ENCODE results near the gene PPIF. TPM values are rescaled to one million over a fixed set of nuclear protein-coding genes. Genes with fewer than 3 reads are reported as not detected.

Gene PPIF
- total and polyA plus RNA-seq, 8 donors = 29.7 to 75.6 (median 31.0) TPM

DNA sequence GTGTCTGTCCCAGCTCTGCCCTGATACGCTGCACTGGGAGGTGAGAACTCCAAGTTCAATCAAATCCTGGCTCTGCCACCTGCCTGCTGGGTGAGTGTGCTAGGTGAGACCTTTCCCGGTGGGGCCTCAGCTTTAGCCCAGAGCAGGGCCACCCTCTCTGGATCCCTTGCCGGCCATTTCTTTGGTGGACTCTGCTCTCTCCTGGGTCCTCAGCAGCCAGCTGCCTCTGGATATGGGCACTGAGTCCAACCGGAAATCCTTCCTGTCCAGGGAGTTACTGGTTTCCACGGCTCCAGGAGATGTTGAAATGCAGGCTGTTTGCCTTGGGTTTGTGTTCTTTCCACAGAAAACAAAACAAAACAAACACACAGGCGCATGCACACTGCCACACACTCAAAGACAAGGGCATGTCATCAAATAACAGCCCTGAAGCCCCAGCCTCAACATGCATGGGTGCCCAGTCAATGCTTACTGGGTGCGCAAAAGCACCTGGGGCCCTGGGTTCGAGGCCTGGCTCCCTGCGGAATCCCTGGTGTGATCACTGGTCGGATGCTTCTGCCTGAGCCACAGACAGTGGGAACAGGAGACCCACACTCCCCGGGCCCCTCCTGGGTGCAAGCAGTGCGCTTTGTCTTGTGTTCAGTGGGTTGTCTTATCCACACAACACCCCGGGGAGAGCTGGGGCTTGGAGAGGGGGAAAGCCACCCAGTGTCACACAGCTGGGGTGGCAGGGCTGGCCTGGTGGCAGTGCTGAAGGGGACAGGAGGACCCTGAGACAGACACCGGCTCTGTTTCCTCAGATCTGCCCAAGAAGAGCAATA lies 33.1 kb downstream of the PPIF start:
- TF ChIP-seq CTCF (IDR thresholded peaks at IDR 0.05) = no peak
- no peak overlapping the region for H3K4me3 ChIP-seq
- peak; percentile 28 for ATAC-seq
- intact Hi-C loops (cut with DNase I) = no loop called here
- no peaks in the 10 kb centered on the region for H3K9me3 ChIP-seq
- H3K27me3 ChIP-seq = no peaks in the 10 kb centered on the region
- H3K27ac ChIP-seq = peak overlapping the region; percentile 35 to 53
- peaks cover 0 to 1% of the 10 kb centered on the region in 2 donors for H3K36me3 ChIP-seq
- peaks cover 10% of the 10 kb centered on the region in 2 donors for H3K4me1 ChIP-seq
- DNase-seq = peak in 3 of 4 donors; percentile 34 to 84 (median 69)

- intact Hi-C loops (cut with DNase I) = no loop called here
These were observed 33.9 kb downstream of the PPIF start for GRCh38 chr10:79380946-79381721.

GRCh38 chr10:79381804-79382221 lies 34.5 kb downstream of the PPIF start:
- Histone ChIP-seq H3K4me1 (peaks cover 10% of the 10 kb centered on the region in 2 donors), H3K36me3 (peaks cover 0 to 16% of the 10 kb centered on the region in 2 donors), H3K27me3 (no peaks in the 10 kb centered on the region), H3K4me3 (no peak overlapping the region), H3K9me3 (no peaks in the 10 kb centered on the region), H3K27ac (no peak overlapping the region)
- intact Hi-C loops (cut with DNase I) = no loop called here
- peak; percentile 38 for ATAC-seq
- TF ChIP-seq CTCF (IDR thresholded peaks at IDR 0.05) = no peak
- peak in 2 of 4 donors; percentile 42 to 72 for DNase-seq

More at GRCh38 chr10:79380946-79381721, 33.9 kb downstream of the PPIF start:
- TF ChIP-seq CTCF (IDR thresholded peaks at IDR 0.05) = no peak
- Histone ChIP-seq H3K4me3 (no peak overlapping the region), H3K36me3 (peaks cover 0 to 9% of the 10 kb centered on the region in 2 donors), H3K9me3 (no peaks in the 10 kb centered on the region), H3K4me1 (peaks cover 10% of the 10 kb centered on the region in 2 donors), H3K27me3 (no peaks in the 10 kb centered on the region), H3K27ac (peak overlapping the region; percentile 35 to 53)
- no peak for ATAC-seq
- DNase-seq = peak in 1 of 4 donors; percentile 33

DNA sequence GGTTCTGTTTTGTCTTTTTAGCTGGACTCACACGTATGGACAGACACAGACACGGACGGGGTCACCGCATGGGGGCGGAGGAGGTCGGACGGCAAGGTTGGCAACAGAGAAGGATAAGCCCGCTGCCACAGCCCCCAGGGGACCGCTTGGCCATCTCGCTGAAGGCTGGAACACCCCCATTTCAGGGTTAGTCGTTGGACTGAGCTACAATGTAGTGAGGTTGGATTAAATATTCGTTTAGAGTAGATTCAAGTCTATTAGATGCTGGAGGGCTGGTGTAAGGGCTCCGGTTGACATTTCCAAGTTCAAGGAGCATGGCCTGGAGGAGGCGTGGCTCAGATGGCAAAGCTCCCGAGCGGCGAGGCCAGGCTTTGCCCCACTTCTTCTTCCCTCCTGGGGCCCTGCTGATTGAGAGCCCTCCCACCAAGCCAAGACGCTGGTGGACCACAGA lies 35.2 kb downstream of the PPIF start:
- intact Hi-C loops (cut with DNase I) = no loop called here
- no peak overlapping the region for H3K27ac ChIP-seq
- ATAC-seq = no peak

More for the DNA sequence above, 35.2 kb downstream of the PPIF start:
- Histone ChIP-seq H3K4me1 (peaks cover 10% of the 10 kb centered on the region in 2 donors), H3K27me3 (no peaks in the 10 kb centered on the region), H3K9me3 (no peaks in the 10 kb centered on the region), H3K36me3 (peaks cover 0 to 23% of the 10 kb centered on the region in 2 donors), H3K4me3 (no peak overlapping the region)
- peak in 1 of 4 donors; percentile 27 for DNase-seq
- no peak for TF ChIP-seq CTCF (IDR thresholded peaks at IDR 0.05)
